HL-60/S4 treated with phorbol 12-myristate 13-acetate at 8.2 ng/mL for 4 days and 3 days (cell line): Measurements from ENCODE around the gene ADSS1.

Experiments
- in situ Hi-C: fragments of 300-500 bp; cut with MboI; formaldehyde crosslinking; loops from 2 replicates; pipeline ENCODE4 v1.15.0; 2022; ENCODE audit warnings: low sequenced_read_pairs

The ADSS1 gene

GRCh38 chr14:104686624-104687517 lies 37.2 kb upstream of the ADSS1 start:
- in situ Hi-C loops, result no loop called here

GRCh38 chr14:104687601-104688504 lies 36.2 kb upstream of the ADSS1 start:
- in situ Hi-C loops, result no loop called here

- in situ Hi-C loops, result no loop called here
Observed at GRCh38 chr14:104688505-104689108, 35.4 kb upstream of the ADSS1 start.

GRCh38 chr14:104689109-104689880 lies 34.7 kb upstream of the ADSS1 start, which contains the start of gene INF2:
Gene INF2, plus strand, starts transcription at chr14:104689618. Its CDS starts 11,748 bp downstream, at chr14:104701366.
- in situ Hi-C loops, result no loop called here

- in situ Hi-C loops, result no loop called here
Observed at GRCh38 chr14:104689881-104690711, 33.9 kb upstream of the ADSS1 start.

DNA sequence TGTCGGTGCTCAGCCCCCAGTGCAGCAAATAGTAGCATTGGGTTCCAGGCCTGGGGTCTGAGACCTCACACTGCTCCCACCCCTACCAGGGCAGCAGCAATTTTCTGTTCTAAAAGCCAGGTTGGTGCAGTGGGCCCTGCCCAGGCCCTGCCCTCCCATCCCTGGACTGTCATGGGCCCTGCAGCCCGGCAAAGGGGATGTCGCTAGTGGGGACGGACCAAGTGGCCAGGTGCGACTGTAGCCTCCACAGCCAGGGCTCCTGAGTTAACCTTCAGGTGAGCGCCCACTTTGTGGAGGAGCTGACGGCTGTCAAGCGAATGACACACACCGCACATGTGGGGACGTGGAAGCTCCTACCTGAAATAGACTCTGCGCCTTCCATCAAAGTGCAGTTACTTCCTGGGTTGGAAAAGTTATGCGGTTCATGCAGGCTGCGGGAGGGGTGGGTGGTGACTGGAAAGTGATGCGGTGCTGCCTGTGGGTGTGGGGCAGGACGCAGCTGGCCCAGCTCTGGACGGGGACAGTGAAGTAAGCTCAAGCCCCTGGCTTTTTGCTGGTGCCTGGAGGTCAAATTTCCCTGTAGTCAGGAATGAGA lies 33.1 kb upstream of the ADSS1 start:
- in situ Hi-C loops, result no loop called here

DNA sequence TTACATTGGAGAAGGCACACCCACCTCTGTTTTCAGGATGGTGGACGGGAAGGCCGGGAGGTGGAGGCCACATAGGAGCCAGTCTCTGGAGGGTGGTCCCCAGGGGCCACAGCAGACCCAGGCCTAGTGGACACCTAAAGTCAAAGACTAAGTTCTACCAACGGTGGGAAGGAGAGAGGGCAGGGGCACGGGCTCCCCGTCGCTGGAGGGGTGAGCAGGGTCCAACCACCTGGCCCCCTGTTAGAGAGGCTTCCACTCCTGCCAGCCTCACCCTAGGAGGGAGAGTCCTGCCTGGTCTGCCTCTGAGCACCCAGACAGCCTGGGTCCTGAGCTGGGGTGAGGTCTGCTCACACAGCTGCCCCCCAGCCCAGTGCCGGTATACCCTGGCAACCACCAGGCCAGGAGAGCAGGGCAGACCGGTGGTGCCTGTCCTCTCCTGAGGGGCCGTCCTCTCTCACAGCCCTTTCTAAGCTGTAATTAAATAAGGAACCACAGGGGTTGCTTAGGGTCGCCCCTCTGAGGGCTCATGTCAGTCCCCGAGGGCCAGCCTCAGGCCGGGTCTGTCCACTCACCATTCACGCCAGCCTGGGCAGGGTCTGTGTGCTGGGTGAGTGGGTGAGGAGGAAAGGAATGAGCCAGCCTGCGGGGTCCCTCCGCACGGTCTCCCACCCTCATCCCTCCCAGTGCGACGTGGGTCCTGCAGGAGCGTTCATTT lies 32.3 kb upstream of the ADSS1 start:
- in situ Hi-C loops, result no loop called here

DNA sequence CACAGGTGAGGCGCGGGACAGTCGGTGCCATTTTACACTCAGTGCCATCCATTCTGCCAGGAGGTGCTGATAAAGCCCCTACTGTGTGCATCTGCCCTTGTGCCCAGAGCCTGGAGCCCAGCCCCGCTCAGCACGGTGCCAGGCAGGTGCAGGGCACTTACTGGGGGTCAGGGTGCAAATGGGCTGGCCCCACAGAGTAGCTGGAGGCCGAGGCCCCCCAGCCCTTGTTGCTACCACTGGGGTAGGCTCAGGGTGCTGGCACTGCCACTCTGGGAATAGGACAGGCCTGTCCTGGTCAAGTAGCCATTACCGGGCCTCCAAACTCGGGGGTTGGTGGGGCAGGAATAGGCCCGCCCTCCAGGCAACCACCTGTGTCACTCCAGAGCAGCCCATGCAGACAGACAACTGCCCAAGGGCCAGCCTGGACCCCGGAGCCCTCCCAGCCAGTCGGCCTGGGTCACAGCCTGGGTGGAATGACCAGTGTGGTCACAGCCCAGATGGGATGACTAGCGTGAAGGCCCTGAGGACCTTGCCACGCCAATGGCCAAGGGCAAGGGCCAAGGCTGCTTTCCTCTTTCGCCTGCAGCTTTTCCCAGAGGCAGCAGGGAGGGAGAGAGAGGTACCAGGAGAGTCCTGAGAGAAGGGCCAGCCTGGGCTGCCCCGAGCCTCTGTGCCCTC lies 31.6 kb upstream of the ADSS1 start:
- in situ Hi-C loops, result no loop called here

DNA sequence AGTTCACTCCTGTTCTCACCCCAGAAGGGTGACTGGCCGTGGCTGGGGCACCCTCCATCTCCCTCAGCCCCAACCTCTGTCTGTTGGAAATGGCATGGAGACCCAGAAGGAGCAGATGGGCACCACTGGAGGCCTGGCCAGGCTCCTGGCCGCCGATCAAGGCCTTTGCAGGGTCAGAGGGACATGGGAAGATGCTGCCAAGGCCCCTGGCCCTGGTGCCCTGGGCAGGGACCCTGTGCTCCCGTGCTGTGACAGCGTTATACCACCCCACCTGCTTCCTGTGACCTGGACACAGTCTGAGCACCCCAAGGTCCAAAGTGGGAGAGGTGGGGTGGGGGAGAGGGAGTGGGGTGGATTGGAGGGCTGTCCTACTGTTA lies 31.1 kb upstream of the ADSS1 start:
- in situ Hi-C loops, result no loop called here

GRCh38 chr14:104693482-104694431 lies 30.3 kb upstream of the ADSS1 start:
- in situ Hi-C loops, result no loop called here

- in situ Hi-C loops, result no loop called here
Observed at GRCh38 chr14:104694475-104694950, 29.5 kb upstream of the ADSS1 start.

- in situ Hi-C loops, result no loop called here
Observed at GRCh38 chr14:104694991-104695659, 28.9 kb upstream of the ADSS1 start.

DNA sequence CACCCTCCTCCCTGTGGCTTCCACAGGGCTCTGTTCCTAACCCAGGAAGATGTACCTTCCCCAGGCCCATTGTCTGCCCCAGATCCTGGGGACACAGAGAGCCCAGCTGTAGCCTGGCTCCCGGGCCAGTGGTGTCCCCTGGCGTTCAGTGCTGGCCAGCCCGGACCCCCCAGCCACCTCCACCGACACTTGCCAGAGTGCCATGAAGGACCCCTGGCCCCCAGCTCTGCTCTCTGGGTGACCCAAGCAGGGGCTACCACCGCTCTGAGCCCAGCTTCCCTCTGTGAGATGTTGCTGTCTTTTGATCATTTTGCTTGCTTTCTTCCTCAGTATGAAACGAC lies 28.4 kb upstream of the ADSS1 start:
- in situ Hi-C loops, result no loop called here

GRCh38 chr14:104696671-104697316 lies 27.2 kb upstream of the ADSS1 start:
- in situ Hi-C loops, result no loop called here

GRCh38 chr14:104697317-104697703 lies 26.7 kb upstream of the ADSS1 start:
- in situ Hi-C loops, result no loop called here
